A549 (cell line): ENCODE measurements around the gene SETBP1. TPM values are rescaled to one million over a fixed set of nuclear protein-coding genes. Genes with fewer than 3 reads are reported as not detected.

ENCODE experiments used
- ATAC-seq, 2 experiments: fragments of 200-7000 bp in 1 of 2; fragments of >200 bp in 1 of 2; cut with Nextera tagmentation in 1 of 2; cut with Tn5 transposase in 1 of 2; 3 replicates each; pipeline versions ENCODE4 v1.8.0 to v1.9.1; 2018 to 2020; ENCODE audit warnings: mild to moderate bottlenecking in 1 of 2, moderate library complexity in 1 of 2
- CTCF ChIA-PET: fragments of 300-600 bp; sonication (Branson Sonifier 250); formaldehyde crosslinking; extraction: SDS; loops from one replicate; lab custom pipeline; 2021; ENCODE audit warnings: antibody characterized with exemption, inconsistent platforms; lab: Yijun Ruan, JAX
- POLR2A ChIA-PET: fragments of 350-600 bp; formaldehyde crosslinking; extraction: SDS; loops from one replicate; lab custom pipeline; 2021; ENCODE audit warnings: antibody characterized with exemption, inconsistent platforms; lab: Yijun Ruan, JAX
- DNase-seq, 2 experiments: peaks; one replicate each; pipeline versions ENCODE4 v3.0.0 to v3.0.0-alpha.2; 2011 to 2016; ENCODE audit warnings: low read depth in 1 of 2, low spot score in 1 of 2
- FAIRE-seq: peaks from 2 replicates; lab custom pipeline; 2011; peaks lifted over from hg19 to GRCh38; lab: Jason Lieb, UNC
- H3K27ac ChIP-seq, 2 experiments: fragments of >200 bp; sonication (Bioruptor Twin); formaldehyde crosslinking; 3 replicates each; pipeline ENCODE4 v1.5.1; 2016 to 2017
- H3K4me1 ChIP-seq: fragments of >200 bp; sonication (Bioruptor Twin); formaldehyde crosslinking; 3 replicates; pipeline ENCODE4 v1.6.1; 2016
- H3K4me2 ChIP-seq: fragments of >200 bp; sonication (Bioruptor Twin); formaldehyde crosslinking; 3 replicates; pipeline ENCODE4 v1.6.1; 2016
- H3K4me3 ChIP-seq: fragments of >200 bp; sonication (Bioruptor Twin); formaldehyde crosslinking; 3 replicates; pipeline ENCODE4 v1.5.1; 2016
- H3K9me3 ChIP-seq: fragments of >200 bp; sonication (Bioruptor Twin); formaldehyde crosslinking; 3 replicates; pipeline ENCODE4 v1.6.1; 2016
- ATOH8 ChIP-seq: fragments of 250-450 bp; sonication (Bioruptor Pico); IDR thresholded peaks from 2 replicates; pipeline ENCODE4 v1.5.0; 2020; ENCODE audit warnings: low read depth, mild to moderate bottlenecking, moderate library complexity
- BHLHE40 ChIP-seq: IDR thresholded peaks from 2 replicates; pipeline ENCODE4 v1.6.1; 2012; ENCODE audit warnings: low read depth, low read length, inconsistent platforms
- CEBPB ChIP-seq, 2 experiments: fragments of >200 bp in 1 of 2; sonication (Bioruptor Twin) in 1 of 2; formaldehyde crosslinking in 1 of 2; IDR thresholded peaks; 2 replicates each; pipeline ENCODE4 v1.6.1; 2012 to 2016
- CHD2 ChIP-seq: fragments of 150-350 bp; IDR thresholded peaks from 2 replicates; pipeline ENCODE4 v1.6.1; 2014; ENCODE audit warnings: low read length; ENCODE audit not compliant: partially characterized antibody
- CTCF ChIP-seq: fragments of >200 bp; sonication (Bioruptor Twin); formaldehyde crosslinking; IDR thresholded peaks from 3 replicates; pipeline ENCODE4 v1.5.1; 2016
- E2F6 ChIP-seq: IDR thresholded peaks from 2 replicates; pipeline ENCODE4 v1.6.1; 2012; ENCODE audit warnings: low read depth, borderline replicate concordance
- ESRRA ChIP-seq: fragments of 150-350 bp; IDR thresholded peaks from 2 replicates; pipeline ENCODE4 v1.6.1; 2014; ENCODE audit warnings: mild to moderate bottlenecking, low read length, borderline replicate concordance
- FOSB ChIP-seq: fragments of 250-450 bp; sonication (Bioruptor Pico); IDR thresholded peaks from 2 replicates; pipeline ENCODE4 v1.5.0; 2020; ENCODE audit warnings: mild to moderate bottlenecking, moderate library complexity
- FOSL2 ChIP-seq, 2 experiments: fragments of 450-650 bp in 1 of 2; fragments of >200 bp in 1 of 2; sonication (Bioruptor Twin) in 1 of 2; formaldehyde crosslinking; IDR thresholded peaks; 2 replicates each; pipeline versions ENCODE4 v1.5.0 to v1.6.1; 2016 to 2020; ENCODE audit warnings: mild to moderate bottlenecking in 1 of 2, moderate library complexity in 1 of 2
- FOXS1 ChIP-seq: fragments of 250-450 bp; sonication (Bioruptor Pico); IDR thresholded peaks from 2 replicates; pipeline ENCODE4 v1.5.0; 2020; ENCODE audit warnings: mild to moderate bottlenecking, moderate library complexity
- GATA3 ChIP-seq: IDR thresholded peaks from 2 replicates; pipeline ENCODE4 v1.6.1; 2012; ENCODE audit warnings: borderline replicate concordance
- HEYL ChIP-seq: fragments of 250-450 bp; sonication (Bioruptor Pico); IDR thresholded peaks from 2 replicates; pipeline ENCODE4 v1.8.0; 2021; ENCODE audit warnings: mild to moderate bottlenecking, moderate library complexity
- HOXA7 ChIP-seq: fragments of 250-450 bp; sonication (Bioruptor Pico); IDR thresholded peaks from 2 replicates; pipeline ENCODE4 v1.5.0; 2020; ENCODE audit warnings: mild to moderate bottlenecking, moderate library complexity
- HOXB13 ChIP-seq: fragments of 250-450 bp; sonication (Bioruptor Pico); IDR thresholded peaks from 2 replicates; pipeline ENCODE4 v1.5.0; 2020; ENCODE audit warnings: low read depth, mild to moderate bottlenecking, moderate library complexity
- JUNB ChIP-seq: fragments of >200 bp; sonication (Bioruptor Twin); formaldehyde crosslinking; IDR thresholded peaks from 2 replicates; pipeline ENCODE4 v1.6.1; 2016
- KDM5A ChIP-seq: fragments of 200-600 bp; sonication (generic); IDR thresholded peaks from 2 replicates; pipeline ENCODE4 v1.6.1; 2016; ENCODE audit warnings: antibody characterized with exemption, mild to moderate bottlenecking
- MAFK ChIP-seq: fragments of 450-650 bp; IDR thresholded peaks from 2 replicates; pipeline ENCODE4 v1.6.1; 2014; ENCODE audit not compliant: partially characterized antibody
- MAX ChIP-seq: IDR thresholded peaks from 2 replicates; pipeline ENCODE4 v1.6.1; 2012
- MAZ ChIP-seq: fragments of 150-350 bp; IDR thresholded peaks from 2 replicates; pipeline ENCODE4 v1.6.1; 2014; ENCODE audit warnings: antibody characterized with exemption, low read depth, low read length, borderline replicate concordance
- NR3C1 ChIP-seq: fragments of >200 bp; sonication (Bioruptor Twin); formaldehyde crosslinking; IDR thresholded peaks from 3 replicates; pipeline ENCODE4 v1.6.1; 2017
- POLR2AphosphoS2 ChIP-seq: conservative IDR thresholded peaks from 2 replicates; pipeline ENCODE4 v1.6.1; 2012; ENCODE audit warnings: low read length, improper control_type of control experiment, inconsistent platforms
- RAD21 ChIP-seq, 2 experiments: fragments of >200 bp in 1 of 2; sonication (Bioruptor Twin) in 1 of 2; formaldehyde crosslinking in 1 of 2; IDR thresholded peaks in 1 of 2; conservative IDR thresholded peaks in 1 of 2; 2 replicates in 1 of 2; 3 replicates in 1 of 2; pipeline ENCODE4 v1.6.1; 2012 to 2018; ENCODE audit warnings: inconsistent platforms in 1 of 2
- RCOR1 ChIP-seq: fragments of 150-350 bp; IDR thresholded peaks from 2 replicates; pipeline ENCODE4 v1.6.1; 2014; ENCODE audit warnings: antibody characterized with exemption, low read length, low read depth
- RFX5 ChIP-seq: fragments of 450-650 bp; IDR thresholded peaks from 2 replicates; pipeline ENCODE4 v1.7.1; 2014; ENCODE audit warnings: antibody characterized with exemption, mild to moderate bottlenecking, moderate library complexity
- RNF2 ChIP-seq: fragments of 200-600 bp; sonication (generic); IDR thresholded peaks from 2 replicates; pipeline ENCODE4 v1.6.1; 2016; ENCODE audit warnings: low read depth, mild to moderate bottlenecking, antibody characterized with exemption, moderate library complexity, borderline replicate concordance
- SMC3 ChIP-seq: fragments of >200 bp; sonication (Bioruptor Twin); formaldehyde crosslinking; IDR thresholded peaks from 3 replicates; pipeline ENCODE4 v1.6.1; 2018; ENCODE audit warnings: inconsistent platforms
- TFCP2L1 ChIP-seq: fragments of 250-450 bp; sonication (Bioruptor Pico); IDR thresholded peaks from 2 replicates; pipeline ENCODE4 v1.5.0; 2021; ENCODE audit warnings: mild to moderate bottlenecking
- TP53 ChIP-seq: fragments of 250-450 bp; sonication (Bioruptor Pico); IDR thresholded peaks from 2 replicates; pipeline ENCODE4 v1.5.0; 2021; ENCODE audit warnings: mild to moderate bottlenecking, moderate library complexity
- ZC3H11A ChIP-seq: fragments of 450-650 bp; IDR thresholded peaks from 2 replicates; pipeline ENCODE4 v1.6.1; 2014; ENCODE audit warnings: antibody characterized with exemption, mild to moderate bottlenecking
- ZSCAN20 ChIP-seq: fragments of 250-450 bp; sonication (Bioruptor Pico); IDR thresholded peaks from 2 replicates; pipeline ENCODE4 v1.8.0; 2022; ENCODE audit warnings: mild to moderate bottlenecking, moderate library complexity
- WGBS: methylation state at CpG from one replicate; pipeline ENCODE4 v1.1.6; 2017; ENCODE audit errors: missing lambda C conversion rate; 5-methylcytosine and 5-hydroxymethylcytosine counted together
- polyA plus RNA-seq, 4 experiments: library from polyadenylated mRNA; depleted of rRNA in 3 of 4; stranded (reverse); fragments of >200 nt; fragmentation: RNase III in 1 of 4; extraction: RNeasy Plus Mini Kit Qiagen cat#74134 plus additional on column Dnase treatment in 1 of 4; gene quantifications; 2 replicates in 3 of 4; 3 replicates in 1 of 4; pipeline ENCODE4 v1.2.3, GENCODE V29; 2011 to 2017

The SETBP1 gene
- polyA plus RNA-seq, 2 of the 4 experiments (the other 2 are of a cell fraction), result 0.50 to 1.9 TPM

- TF ChIP-seq CTCF (no peak), CEBPB (IDR thresholded peaks at IDR 0.05) (no peak), RAD21 (conservative IDR thresholded peaks at IDR 0.05 in 1 of 2, IDR thresholded peaks at IDR 0.05 in 1 of 2) (no peak), MAFK (no peak), E2F6 (no peak), BHLHE40 (no peak), GATA3 (no peak), FOSB (CRISPR knock-in tag) (no peak), RNF2 (no peak), HOXA7 (CRISPR knock-in tag) (no peak)
- TF ChIP-seq, all 56 proteins: peak for 0
These were observed 156.9 kb downstream of the SETBP1 start (continued) for GRCh38 chr18:44837482-44838180.

GRCh38 chr18:44838971-44839666 lies 158.4 kb downstream of the SETBP1 start:
- peak overlapping the region; percentile 75 to 79 for H3K27ac ChIP-seq
- ChIA-PET CTCF (no interaction called here), POLR2A (no interaction called here)
- DNase-seq (peak; percentile 38 to 53), ATAC-seq (peak; percentile 85 to 87; a peak in 5 of 6 replicates), FAIRE-seq (no peak)
- H3K4me3 ChIP-seq, result no peak overlapping the region
- H3K4me1 ChIP-seq, result peaks cover 16% of the 10 kb centered on the region
- peak overlapping the region; percentile 73 for H3K4me2 ChIP-seq
- no peak for TF ChIP-seq MAX
- no peak for TF ChIP-seq HOXB13 (CRISPR knock-in tag)
- no peak for TF ChIP-seq BHLHE40
- TF ChIP-seq ZSCAN20 (CRISPR knock-in tag), result no peak
- no peak for TF ChIP-seq TP53 (CRISPR knock-in tag)
- TF ChIP-seq MAFK, result peak; percentile 53
- TF ChIP-seq ATOH8 (CRISPR knock-in tag), result no peak
- TF ChIP-seq RCOR1, result no peak
- no peak for TF ChIP-seq POLR2AphosphoS2
- 21% methylated on average over 6 of the region's 8 CpGs for WGBS
- H3K9me3 ChIP-seq, result no peaks in the 10 kb centered on the region

- FAIRE-seq, result no peak
- Histone ChIP-seq H3K4me3 (no peak overlapping the region), H3K9me3 (no peaks in the 10 kb centered on the region), H3K4me1 (peaks cover 16% of the 10 kb centered on the region), H3K4me2 (peak overlapping the region; percentile 73; the same call in 2 of the 3 replicates), H3K27ac (peak overlapping the region; percentile 75 to 79; a peak in 4 of 6 replicates)
- TF ChIP-seq KDM5A (no peak), JUNB (no peak), HEYL (CRISPR knock-in tag) (no peak), FOXS1 (no peak), RCOR1 (no peak), SMC3 (no peak), TFCP2L1 (no peak), MAZ (no peak), RAD21 (conservative IDR thresholded peaks at IDR 0.05 in 1 of 2, IDR thresholded peaks at IDR 0.05 in 1 of 2) (no peak), ZSCAN20 (CRISPR knock-in tag) (no peak), ZC3H11A (no peak), RNF2 (no peak), FOSL2 (IDR thresholded peaks at IDR 0.05) (no peak), FOSL2 (CRISPR knock-in tag; IDR thresholded peaks at IDR 0.05) (no peak), RFX5 (no peak), CHD2 (no peak), NR3C1 (no peak), HOXB13 (CRISPR knock-in tag) (no peak), BHLHE40 (no peak), ESRRA (no peak)
- POLR2A ChIA-PET, result no interaction called here
- no peak for DNase-seq
- CTCF ChIA-PET, result no interaction called here
- 69% methylated on average over 5 of the region's 5 CpGs for WGBS
- ATAC-seq, result no peak
These were observed 159.5 kb downstream of the SETBP1 start for GRCh38 chr18:44840058-44840790.
